Measurements from ENCODE around the gene APBA1. TPM values are rescaled to one million over a fixed set of nuclear protein-coding genes. Genes with fewer than 3 reads are reported as not detected.

Gene APBA1
- total and polyA plus RNA-seq, 2 donors (not counting 3 experiments of a cell fraction or from before 2014, with no cell fraction given) = 6.1 to 11.3 TPM

- CTCF ChIA-PET = interaction anchor here (0.6 kb wide), 1 partner anchor 12 kb away, joined by 3 read pairs; no protein-coding TSS in a partner anchor
- no peak for FAIRE-seq
Measured at GRCh38 chr9:69593756-69594155, 78.4 kb downstream of the APBA1 start.

More at GRCh38 chr9:69593756-69594155, 78.4 kb downstream of the APBA1 start:
- H4K20me1 ChIP-seq (replicated peaks; ENCODE audit: control insufficient read depth, extremely low read depth, insufficient read depth, low read length) = no peaks in the 10 kb centered on the region
- no peak overlapping the region for H3K4me3 ChIP-seq (replicated peaks in 1 of 3; ENCODE audit: insufficient read depth in 1 of 3, low read depth in 1 of 3, low read length in 3 of 3)
- no peak for DNase-seq (ENCODE audit: low read depth, low spot score)
- TF ChIP-seq MYC (IDR thresholded peaks at IDR 0.05; ENCODE audit: low read depth, low read length) (no peak), JUN (IDR thresholded peaks at IDR 0.05; ENCODE audit: borderline replicate concordance, insufficient read depth, insufficient read length, low read depth) (no peak), EZH2 (IDR thresholded peaks at IDR 0.05; ENCODE audit: borderline replicate concordance, low read depth, low read length, severe bottlenecking) (no peak), POLR2A (IDR thresholded peaks at IDR 0.05; ENCODE audit: low read depth, low read length) (no peak), CTCF (IDR thresholded peaks at IDR 0.05; ENCODE audit: extremely low read depth in 1 of 2, insufficient read depth in 1 of 2, low read depth in 1 of 2, low read length in 2 of 2) (no peak), MAX (IDR thresholded peaks at IDR 0.05; ENCODE audit: insufficient read depth, insufficient read length) (no peak), POLR2AphosphoS5 (IDR thresholded peaks at IDR 0.05; ENCODE audit: insufficient read depth, low read depth, low read length) (no peak), GATA2 (IDR thresholded peaks at IDR 0.05; ENCODE audit: insufficient read depth, insufficient read length, low read depth, low read length) (no peak), FOS (IDR thresholded peaks at IDR 0.05; ENCODE audit: borderline replicate concordance, insufficient read depth, low read length) (no peak)
- dilution Hi-C loops (cut with MboI; ENCODE audit: extremely low pct_ligation_motif_present, low sequenced_read_pairs) = no loop called here
- H3K9me1 ChIP-seq (replicated peaks; ENCODE audit: control insufficient read depth, extremely low read depth, insufficient read depth, low read length) = no peaks in the 10 kb centered on the region
- peaks cover 3 to 6% of the 10 kb centered on the region in 2 experiments for H3K27me3 ChIP-seq (ENCODE audit: control insufficient read depth in 2 of 2, insufficient read depth in 2 of 2, low read length in 2 of 2)
- H3K4me1 ChIP-seq (ENCODE audit: control insufficient read depth, extremely low read depth, insufficient read depth, low read length) = peaks cover 15% of the 10 kb centered on the region
- no peaks in the 10 kb centered on the region for H3K9me3 ChIP-seq (replicated peaks; ENCODE audit: control insufficient read depth, insufficient read depth, low read length)
- no peak overlapping the region for H2AFZ ChIP-seq (ENCODE audit: low read depth, low read length)
- BruUV-seq (replicated peaks) = no TSS peak
- intact Hi-C loops (cut with micrococcal nuclease) = no loop called here
- peak overlapping the region; percentile 6 for H3K4me2 ChIP-seq (ENCODE audit: insufficient read depth, low read length)
- no peaks in the 10 kb centered on the region for H3K36me3 ChIP-seq (ENCODE audit: control insufficient read depth in 2 of 2, extremely low read depth in 1 of 2, insufficient read depth in 2 of 2, low read length in 2 of 2)
- no peak overlapping the region for H3K9ac ChIP-seq (replicated peaks; ENCODE audit: extremely low read depth, insufficient read depth, low read length)
- H3K79me2 ChIP-seq (ENCODE audit: control insufficient read depth, insufficient read depth, low read length) = no peaks in the 10 kb centered on the region
- H3K27ac ChIP-seq (ENCODE audit: insufficient read depth, low read depth, low read length) = no peak overlapping the region
- POLR2A ChIA-PET = no interaction called here
